ENCODE data around the gene SARDH. TPM values are rescaled to one million over a fixed set of nuclear protein-coding genes. Genes with fewer than 3 reads are reported as not detected.

SARDH gene
- total RNA-seq, 4 donors from 2014 or later, result 0.32 to 0.98 (median 0.44) TPM; not detected in 1

- no peak for DNase-seq (ENCODE audit: low spot score in 2 of 2)
- peaks cover 26% of the 10 kb centered on the region for H3K36me3 ChIP-seq
- no peaks in the 10 kb centered on the region for H3K27me3 ChIP-seq
- no peak overlapping the region for H3K4me3 ChIP-seq
- H3K27ac ChIP-seq, result no peak overlapping the region
- no peaks in the 10 kb centered on the region for H3K9me3 ChIP-seq
- no CpG with 5 or more reads among the region's 11 CpGs for WGBS
- no peak for TF ChIP-seq EP300 (IDR thresholded peaks at IDR 0.05)
- TF ChIP-seq CTCF (IDR thresholded peaks at IDR 0.05), result no peak
- no peak for TF ChIP-seq POLR2A (IDR thresholded peaks at IDR 0.05)
- TF ChIP-seq POLR2AphosphoS5 (IDR thresholded peaks at IDR 0.05), result no peak
- no peaks in the 10 kb centered on the region for H3K4me1 ChIP-seq
Observed at GRCh38 chr9:133760713-133761290, 22.6 kb upstream of the SARDH start.

DNA sequence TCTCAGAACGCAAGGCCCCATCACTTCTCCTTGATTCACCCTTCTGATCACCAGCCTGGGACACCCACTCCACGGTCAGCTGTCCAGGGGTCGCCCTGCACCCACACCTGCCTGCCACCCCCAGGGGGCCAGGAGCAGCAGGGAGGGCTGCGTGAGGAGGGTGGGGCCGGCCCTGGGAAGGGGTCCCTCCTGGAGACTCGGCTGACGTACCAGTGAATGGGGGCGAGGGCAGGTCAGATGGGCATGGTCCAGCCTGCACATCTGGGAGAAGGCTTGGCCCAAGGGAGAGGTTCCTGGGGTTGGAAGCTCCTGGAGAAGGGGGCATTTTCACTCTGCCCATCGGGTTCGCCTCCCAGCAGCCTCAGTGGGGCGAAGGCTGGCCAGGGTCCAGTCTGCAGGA lies 21.8 kb upstream of the SARDH start:
- peaks cover 26% of the 10 kb centered on the region for H3K36me3 ChIP-seq
- H3K27ac ChIP-seq, result no peak overlapping the region
- H3K4me3 ChIP-seq, result no peak overlapping the region
- peak in 1 of 2 donors; percentile 30 for DNase-seq (ENCODE audit: low spot score in 2 of 2)
- no peak for TF ChIP-seq POLR2A (IDR thresholded peaks at IDR 0.05)
- no peak for TF ChIP-seq EP300 (IDR thresholded peaks at IDR 0.05)
- no peak for TF ChIP-seq POLR2AphosphoS5 (IDR thresholded peaks at IDR 0.05)
- TF ChIP-seq CTCF (IDR thresholded peaks at IDR 0.05), result no peak
- H3K9me3 ChIP-seq, result no peaks in the 10 kb centered on the region
- WGBS, result 96% methylated on average over 3 of the region's 11 CpGs
- H3K4me1 ChIP-seq, result peaks cover under 1% of the 10 kb centered on the region
- H3K27me3 ChIP-seq, result no peaks in the 10 kb centered on the region

GRCh38 chr9:133759146-133759900 lies 21.2 kb upstream of the SARDH start:
- no peaks in the 10 kb centered on the region for H3K27me3 ChIP-seq
- 74% methylated on average over 31 of the region's 32 CpGs for WGBS
- no peak overlapping the region for H3K4me3 ChIP-seq
- peaks cover 26% of the 10 kb centered on the region for H3K36me3 ChIP-seq
- H3K27ac ChIP-seq, result no peak overlapping the region
- peaks cover 4% of the 10 kb centered on the region for H3K4me1 ChIP-seq
- DNase-seq (ENCODE audit: low spot score in 2 of 2), result no peak
- no peaks in the 10 kb centered on the region for H3K9me3 ChIP-seq
- TF ChIP-seq POLR2A (IDR thresholded peaks at IDR 0.05) (no peak), CTCF (IDR thresholded peaks at IDR 0.05) (no peak), POLR2AphosphoS5 (IDR thresholded peaks at IDR 0.05) (no peak), EP300 (IDR thresholded peaks at IDR 0.05) (no peak)

GRCh38 chr9:133758228-133758627 lies 20.1 kb upstream of the SARDH start:
- WGBS, result 86% methylated on average over 7 of the region's 7 CpGs
- no peak overlapping the region for H3K27ac ChIP-seq
- DNase-seq (ENCODE audit: low spot score in 2 of 2), result no peak

GRCh38 chr9:133754688-133755227 lies 16.6 kb upstream of the SARDH start:
- no peaks in the 10 kb centered on the region for H3K9me3 ChIP-seq
- no peak for TF ChIP-seq EP300 (IDR thresholded peaks at IDR 0.05)
- TF ChIP-seq POLR2A (IDR thresholded peaks at IDR 0.05), result no peak
- TF ChIP-seq CTCF (IDR thresholded peaks at IDR 0.05), result no peak
- H3K27ac ChIP-seq, result no peak overlapping the region
- H3K36me3 ChIP-seq, result no peaks in the 10 kb centered on the region
- H3K4me1 ChIP-seq, result peaks cover 4% of the 10 kb centered on the region
- 38% methylated on average over 9 of the region's 9 CpGs for WGBS
- H3K27me3 ChIP-seq, result peaks cover 30% of the 10 kb centered on the region
- H3K4me3 ChIP-seq, result no peak overlapping the region
- DNase-seq (ENCODE audit: low spot score in 2 of 2), result no peak

More at GRCh38 chr9:133758228-133758627, 20.1 kb upstream of the SARDH start:
- H3K4me3 ChIP-seq, result no peak overlapping the region
- H3K9me3 ChIP-seq, result no peaks in the 10 kb centered on the region
- peaks cover 15% of the 10 kb centered on the region for H3K36me3 ChIP-seq
- no peak for TF ChIP-seq POLR2A (IDR thresholded peaks at IDR 0.05)
- H3K4me1 ChIP-seq, result peaks cover 4% of the 10 kb centered on the region
- no peaks in the 10 kb centered on the region for H3K27me3 ChIP-seq
